GM12873 (cell line): ENCODE measurements around the gene PLS3.
A peak's percentile ranks its signal among the peaks of the same experiment; 100 is the strongest.

Experiments used
- CTCF ChIP-seq: IDR thresholded peaks from 2 replicates; pipeline ENCODE4 v1.5.1; 2012; ENCODE audit warnings: low read depth, mild to moderate bottlenecking, moderate library complexity, low read length, control low read depth; ENCODE audit not compliant: insufficient read depth; ENCODE audit errors: missing control alignments

The PLS3 gene

GRCh38 chrX:115687595-115687994 lies 126.6 kb downstream of the PLS3 start:
- TF ChIP-seq CTCF: no peak

- no peak for TF ChIP-seq CTCF
Observed at GRCh38 chrX:115689931-115690330, 129.0 kb downstream of the PLS3 start.

- peak; percentile 84 for TF ChIP-seq CTCF
Observed at GRCh38 chrX:115690511-115691216, 129.7 kb downstream of the PLS3 start.

- TF ChIP-seq CTCF: no peak
Observed at GRCh38 chrX:115693476-115693875, 132.5 kb downstream of the PLS3 start.

GRCh38 chrX:115694028-115694427 lies 133.1 kb downstream of the PLS3 start:
- no peak for TF ChIP-seq CTCF

GRCh38 chrX:115696039-115696438 lies 135.1 kb downstream of the PLS3 start:
- no peak for TF ChIP-seq CTCF

- no peak for TF ChIP-seq CTCF
Observed at GRCh38 chrX:115696939-115697338, 136.0 kb downstream of the PLS3 start.
